ENCODE data around the gene CDH23. TPM values are rescaled to one million over a fixed set of nuclear protein-coding genes. Genes with fewer than 3 reads are reported as not detected.

Gene CDH23
- total RNA-seq, 2 donors from 2014 or later: 1.4 to 1.6 TPM

DNA sequence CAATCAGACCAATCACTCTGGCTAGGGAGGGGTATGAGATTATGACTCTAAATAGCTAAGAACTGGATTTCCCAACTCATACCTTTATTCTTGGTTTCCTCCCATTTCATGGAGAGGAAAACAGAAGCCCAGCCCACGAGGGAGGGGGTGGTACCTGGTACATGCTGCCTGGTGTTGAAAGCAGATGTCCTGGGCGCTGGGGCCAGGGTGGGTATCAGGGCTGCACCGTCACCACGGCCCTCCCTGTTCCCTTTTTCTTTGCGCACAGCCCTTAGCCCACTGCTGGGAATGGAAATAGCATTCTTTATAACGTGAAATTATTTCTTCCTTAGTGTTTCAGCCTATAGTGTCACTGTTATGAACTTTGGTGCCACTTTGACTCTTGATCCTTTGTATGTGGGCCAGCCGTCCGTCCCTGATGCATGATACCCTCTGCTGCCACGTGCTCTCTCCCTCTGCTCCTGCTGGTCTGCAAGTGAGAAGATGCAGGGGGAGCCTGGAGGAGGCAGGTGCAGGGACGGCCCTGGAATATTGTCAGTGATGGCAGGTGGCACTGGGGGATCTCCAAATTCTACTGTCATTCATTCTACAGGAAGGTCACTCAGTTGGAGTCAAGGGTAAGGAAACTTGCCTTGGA, 158.5 kb downstream of the CDH23 start:
- H3K27ac ChIP-seq: no peak overlapping the region
- H3K36me3 ChIP-seq: no peaks in the 10 kb centered on the region
- H3K9ac ChIP-seq (ENCODE audit: low read depth in 2 of 2, low read length in 2 of 2): no peak overlapping the region
- H3K27me3 ChIP-seq: no peaks in the 10 kb centered on the region
- H3K4me1 ChIP-seq: no peaks in the 10 kb centered on the region
- intact Hi-C loops (cut with DNase I): no loop called here
- H3K4me3 ChIP-seq: no peak overlapping the region
- DNase-seq: no peak
- H3K9me3 ChIP-seq: no peaks in the 10 kb centered on the region
- TF ChIP-seq, protein P1, sequence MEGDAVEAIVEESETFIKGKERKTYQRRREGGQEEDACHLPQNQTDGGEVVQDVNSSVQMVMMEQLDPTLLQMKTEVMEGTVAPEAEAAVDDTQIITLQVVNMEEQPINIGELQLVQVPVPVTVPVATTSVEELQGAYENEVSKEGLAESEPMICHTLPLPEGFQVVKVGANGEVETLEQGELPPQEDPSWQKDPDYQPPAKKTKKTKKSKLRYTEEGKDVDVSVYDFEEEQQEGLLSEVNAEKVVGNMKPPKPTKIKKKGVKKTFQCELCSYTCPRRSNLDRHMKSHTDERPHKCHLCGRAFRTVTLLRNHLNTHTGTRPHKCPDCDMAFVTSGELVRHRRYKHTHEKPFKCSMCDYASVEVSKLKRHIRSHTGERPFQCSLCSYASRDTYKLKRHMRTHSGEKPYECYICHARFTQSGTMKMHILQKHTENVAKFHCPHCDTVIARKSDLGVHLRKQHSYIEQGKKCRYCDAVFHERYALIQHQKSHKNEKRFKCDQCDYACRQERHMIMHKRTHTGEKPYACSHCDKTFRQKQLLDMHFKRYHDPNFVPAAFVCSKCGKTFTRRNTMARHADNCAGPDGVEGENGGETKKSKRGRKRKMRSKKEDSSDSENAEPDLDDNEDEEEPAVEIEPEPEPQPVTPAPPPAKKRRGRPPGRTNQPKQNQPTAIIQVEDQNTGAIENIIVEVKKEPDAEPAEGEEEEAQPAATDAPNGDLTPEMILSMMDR (IDR thresholded peaks at IDR 0.05): no peak

DNA sequence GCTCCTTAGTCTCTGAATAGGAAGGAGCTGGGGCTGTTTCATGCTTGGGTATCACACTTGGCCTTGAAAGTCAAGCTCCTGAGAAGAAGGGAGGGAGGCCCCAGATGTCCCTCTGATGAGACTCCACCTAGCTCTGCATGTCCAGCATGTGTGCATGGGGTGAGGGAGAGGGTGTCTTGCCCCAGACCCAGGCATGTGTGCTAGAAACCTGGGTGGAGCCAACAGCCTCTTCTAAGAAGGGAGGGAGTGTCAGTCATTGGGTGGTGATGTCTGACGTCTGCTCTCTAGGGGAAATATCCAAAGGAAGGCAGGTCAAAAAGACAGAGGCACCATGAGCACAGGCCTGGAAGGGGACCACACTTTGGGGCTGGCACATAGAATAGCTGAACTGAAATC, 159.0 kb downstream of the CDH23 start:
- Histone ChIP-seq H3K9me3 (no peaks in the 10 kb centered on the region), H3K27me3 (no peaks in the 10 kb centered on the region), H3K4me3 (no peak overlapping the region), H3K4me1 (no peaks in the 10 kb centered on the region), H3K36me3 (no peaks in the 10 kb centered on the region), H3K9ac (ENCODE audit: low read depth in 2 of 2, low read length in 2 of 2) (no peak overlapping the region), H3K27ac (no peak overlapping the region)
- TF ChIP-seq, protein P1 (IDR thresholded peaks at IDR 0.05): no peak
- intact Hi-C loops (cut with DNase I): no loop called here
- no peak for DNase-seq

DNA sequence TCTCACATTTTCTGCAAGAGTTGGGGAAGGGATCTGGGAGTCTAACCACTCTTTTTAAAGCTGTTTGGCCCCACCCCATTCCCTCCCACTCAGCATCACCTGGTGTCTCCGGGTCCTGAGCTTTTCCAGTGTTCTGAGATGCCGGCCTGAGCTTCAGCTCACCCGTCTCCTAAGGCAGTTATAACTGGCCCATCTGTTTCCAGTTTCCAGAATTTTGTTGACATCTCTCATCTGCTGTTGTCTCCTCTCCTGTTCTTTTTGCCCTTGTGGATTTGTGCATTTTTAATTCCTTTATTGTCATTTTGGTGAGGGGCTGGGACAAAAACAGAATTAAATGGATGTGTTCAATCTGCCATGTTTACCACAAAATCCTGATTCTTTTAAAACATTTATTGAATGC, 162.3 kb downstream of the CDH23 start:
- H3K9me3 ChIP-seq: no peaks in the 10 kb centered on the region
- no peaks in the 10 kb centered on the region for H3K27me3 ChIP-seq
- no peaks in the 10 kb centered on the region for H3K4me1 ChIP-seq
- H3K36me3 ChIP-seq: no peaks in the 10 kb centered on the region
- TF ChIP-seq, protein P1 (IDR thresholded peaks at IDR 0.05): no peak
- no peak overlapping the region for H3K4me3 ChIP-seq
- H3K27ac ChIP-seq: no peak overlapping the region
- no peak for DNase-seq
- intact Hi-C loops (cut with DNase I): no loop called here
- no peak overlapping the region for H3K9ac ChIP-seq (ENCODE audit: low read depth in 2 of 2, low read length in 2 of 2)

DNA sequence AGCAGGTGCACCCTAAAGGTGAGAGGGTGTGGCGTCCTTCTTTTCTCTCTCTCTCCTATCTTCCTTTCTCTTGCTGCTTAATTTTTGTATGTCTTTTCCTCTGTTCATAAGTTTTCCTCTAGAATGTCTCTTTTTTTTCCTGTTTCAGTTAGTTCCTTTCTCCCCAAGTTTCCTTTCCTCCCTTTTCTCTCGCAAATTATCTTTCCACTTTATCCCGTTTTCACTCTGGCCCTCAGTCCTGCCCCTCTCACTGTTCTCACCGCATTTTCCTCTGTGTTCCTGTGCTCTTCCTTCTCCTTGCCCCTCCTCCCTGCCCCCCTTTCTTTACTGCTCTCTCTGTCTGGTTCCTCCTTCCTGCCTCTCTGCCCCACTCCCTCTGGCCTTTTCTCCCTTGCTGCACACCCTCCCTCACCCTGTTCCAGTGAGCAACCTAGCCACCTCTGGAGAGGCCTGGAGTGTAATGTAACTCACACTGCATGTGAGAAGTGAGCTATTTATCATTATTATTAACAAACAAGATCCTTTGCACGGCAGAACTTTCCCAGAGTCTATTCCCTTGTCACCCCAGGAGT, 164.4 kb downstream of the CDH23 start:
- Histone ChIP-seq H3K4me3 (no peak overlapping the region), H3K4me1 (no peaks in the 10 kb centered on the region), H3K9ac (ENCODE audit: low read depth in 2 of 2, low read length in 2 of 2) (no peak overlapping the region), H3K27ac (no peak overlapping the region), H3K36me3 (no peaks in the 10 kb centered on the region), H3K27me3 (no peaks in the 10 kb centered on the region), H3K9me3 (no peaks in the 10 kb centered on the region)
- intact Hi-C loops (cut with DNase I): no loop called here
- TF ChIP-seq, protein P1 (IDR thresholded peaks at IDR 0.05): no peak
- DNase-seq: no peak

DNA sequence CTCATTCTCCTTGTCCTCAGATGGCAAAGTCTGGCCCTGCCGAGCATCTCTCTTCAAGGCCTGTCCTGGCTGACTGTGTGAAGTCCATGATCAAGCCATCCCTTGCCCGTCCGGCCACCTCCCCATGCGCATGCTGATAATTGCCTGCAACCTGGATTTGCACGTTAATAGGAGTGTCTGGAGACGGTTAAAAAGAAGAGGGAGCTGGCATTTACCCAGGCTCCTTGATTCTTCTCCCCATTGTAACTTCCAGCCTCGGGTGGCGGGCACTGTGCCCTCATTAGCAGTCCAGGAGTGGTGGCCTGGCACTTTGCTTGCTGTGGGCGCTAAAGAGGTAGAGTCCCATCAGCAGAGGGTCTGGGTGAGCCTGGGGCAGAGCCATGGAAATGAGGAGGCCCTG, 165.5 kb downstream of the CDH23 start:
- Histone ChIP-seq H3K36me3 (no peaks in the 10 kb centered on the region), H3K27me3 (no peaks in the 10 kb centered on the region), H3K4me3 (no peak overlapping the region), H3K9ac (ENCODE audit: low read depth in 2 of 2, low read length in 2 of 2) (no peak overlapping the region), H3K27ac (no peak overlapping the region), H3K9me3 (no peaks in the 10 kb centered on the region), H3K4me1 (no peaks in the 10 kb centered on the region)
- intact Hi-C loops (cut with DNase I): no loop called here
- no peak for DNase-seq
- TF ChIP-seq, protein P1 (IDR thresholded peaks at IDR 0.05): no peak

Measured in colonic mucosa (tissue), 4 donors.